ENCODE measurements around the gene TFDP2.

- no peak for TF ChIP-seq CTCF (conservative IDR thresholded peaks at IDR 0.05)
- no peak for TF ChIP-seq EZH2 (IDR thresholded peaks at IDR 0.05; ENCODE audit: low read depth)
Observed at GRCh38 chr3:141915766-141916165, 233.6 kb downstream of the TFDP2 start.
